HG03439 (cell line): ENCODE data around the gene DMRT1.
"Not testable (repeated sequence)": the region's sequence is repeated elsewhere in the genome, so short reads cannot be mapped to it uniquely, and the experiment has no call there.

Experiments
- ATAC-seq: cut with Tn5 transposase; IDR thresholded peaks from one replicate; pipeline ENCODE4 v1.9.1; 2021; ENCODE audit warnings: mild to moderate bottlenecking, moderate library complexity; ENCODE audit not compliant: unreplicated experiment

The DMRT1 gene

DNA sequence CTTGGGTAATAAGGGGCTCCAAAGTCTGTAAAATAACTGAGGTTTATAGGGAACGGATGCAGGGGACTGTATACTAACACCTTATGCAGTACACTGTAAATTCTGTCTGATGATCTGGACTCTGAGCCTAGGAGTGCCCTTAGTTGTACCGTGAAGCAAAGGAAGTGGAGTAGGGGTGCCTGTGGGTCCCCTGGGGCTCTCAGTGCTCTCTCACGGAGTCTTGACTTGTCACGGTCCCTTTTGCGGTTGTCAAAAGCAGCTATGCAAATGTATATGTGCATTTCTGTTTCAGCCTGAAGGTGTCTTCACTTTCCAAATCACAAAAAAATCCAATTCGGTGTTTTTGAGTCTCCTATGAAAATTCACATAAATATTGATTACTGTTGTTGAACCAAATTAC is 17.8 kb downstream of the DMRT1 start:
- peak; percentile 100 for ATAC-seq

GRCh38 chr9:860706-861105 is 19.2 kb downstream of the DMRT1 start:
- ATAC-seq: no peak

- ATAC-seq: not testable (repeated sequence)
These were observed 20.0 kb downstream of the DMRT1 start for GRCh38 chr9:861525-861924.

- ATAC-seq: no peak
These were observed 33.8 kb downstream of the DMRT1 start for GRCh38 chr9:875119-875962.

GRCh38 chr9:876425-876824 is 34.9 kb downstream of the DMRT1 start:
- ATAC-seq: no peak

- no peak for ATAC-seq
These were observed 36.7 kb downstream of the DMRT1 start for GRCh38 chr9:878239-878638.

DNA sequence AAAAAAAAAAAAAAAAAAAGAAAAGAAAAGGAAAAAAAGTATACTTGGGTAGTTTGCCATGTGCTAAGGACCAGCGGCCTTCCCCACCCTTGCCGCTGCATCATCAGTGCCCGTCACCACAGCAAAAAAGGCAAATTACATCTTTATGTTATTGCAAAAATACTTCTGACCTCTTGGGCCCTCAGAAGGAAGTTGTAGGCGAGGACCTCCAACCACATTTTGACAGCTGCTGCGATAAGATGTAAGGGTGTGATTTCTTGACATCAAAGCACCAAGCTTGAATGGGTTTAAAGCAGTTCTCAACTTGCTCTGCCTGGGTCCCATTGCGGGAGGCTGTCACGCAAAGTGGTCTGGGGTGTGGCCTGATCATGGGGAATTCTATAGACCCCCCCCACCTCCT is 39.2 kb downstream of the DMRT1 start:
- ATAC-seq: no peak

GRCh38 chr9:882416-882924 is 41.0 kb downstream of the DMRT1 start:
- no peak for ATAC-seq

- no peak for ATAC-seq
These were observed 41.5 kb downstream of the DMRT1 start for GRCh38 chr9:883011-883410.

GRCh38 chr9:886886-887285 is 45.4 kb downstream of the DMRT1 start:
- ATAC-seq: no peak

GRCh38 chr9:892123-892522 is 50.6 kb downstream of the DMRT1 start:
- ATAC-seq: no peak

GRCh38 chr9:893115-893514 is 51.6 kb downstream of the DMRT1 start:
- no peak for ATAC-seq

- peak; percentile 100 for ATAC-seq
These were observed 52.4 kb downstream of the DMRT1 start for GRCh38 chr9:893843-894420.

DNA sequence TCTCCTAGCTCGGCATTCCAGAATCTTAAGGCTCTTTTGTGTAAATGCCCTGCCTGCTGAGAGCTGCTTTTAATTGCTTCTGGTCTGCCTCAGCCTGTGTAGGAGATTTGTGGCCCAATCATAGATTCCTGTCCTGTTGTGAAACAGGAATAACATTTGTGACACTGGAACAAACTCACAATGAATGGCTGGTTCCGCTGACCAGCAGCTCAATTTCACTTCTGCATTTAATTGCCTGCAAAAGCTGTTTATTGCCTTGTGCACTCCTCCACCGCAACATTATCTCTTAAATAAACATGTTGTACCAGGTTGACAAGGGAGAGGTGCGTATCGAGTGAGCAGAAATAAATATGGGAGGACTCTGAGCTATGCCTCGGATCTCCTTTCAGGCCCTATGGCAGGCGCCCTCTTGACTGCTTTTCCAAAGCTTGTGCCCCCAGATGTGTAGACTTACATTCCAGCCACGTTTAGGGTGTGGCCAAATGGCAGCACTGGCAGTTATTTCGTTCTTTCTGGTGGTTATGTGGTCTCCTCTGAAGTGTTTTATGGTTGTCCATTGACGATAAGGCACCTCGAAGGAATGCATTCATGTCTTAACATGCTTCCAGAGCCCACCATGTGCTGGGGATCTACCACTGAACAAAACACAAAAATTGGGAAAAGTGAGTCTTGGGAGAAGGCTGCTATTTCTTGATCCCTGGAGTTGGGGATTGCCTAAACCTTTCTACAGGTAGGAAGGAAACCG is 58.1 kb downstream of the DMRT1 start:
- no peak for ATAC-seq

DNA sequence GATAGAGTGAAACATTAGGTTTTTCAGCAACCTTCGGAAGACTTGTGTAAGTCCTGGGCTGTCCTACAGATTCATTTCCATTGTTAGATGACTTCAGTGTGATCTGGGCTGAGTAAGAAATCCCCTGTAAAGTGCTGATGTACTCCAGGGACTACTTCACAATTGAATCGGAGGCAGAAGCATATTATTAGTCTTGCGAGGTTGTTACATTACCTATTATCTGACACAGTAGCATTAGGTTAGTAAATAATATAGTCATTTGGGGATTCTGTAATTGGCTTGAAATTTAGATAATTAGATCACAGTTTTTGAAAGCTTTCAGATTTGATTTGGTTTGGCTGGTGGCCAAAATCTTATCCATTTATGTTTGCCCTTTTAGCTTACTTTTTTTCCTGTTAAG is 62.4 kb downstream of the DMRT1 start:
- no peak for ATAC-seq

- ATAC-seq: no peak
These were observed 64.4 kb downstream of the DMRT1 start for GRCh38 chr9:905906-906305.

- ATAC-seq: no peak
These were observed 67.2 kb downstream of the DMRT1 start for GRCh38 chr9:908536-909205.

GRCh38 chr9:911005-911404 is 69.5 kb downstream of the DMRT1 start:
- ATAC-seq: no peak

- no peak for ATAC-seq
These were observed 71.3 kb downstream of the DMRT1 start for GRCh38 chr9:912776-913175.

GRCh38 chr9:913526-913925 is 72.0 kb downstream of the DMRT1 start:
- ATAC-seq: not testable (repeated sequence)

DNA sequence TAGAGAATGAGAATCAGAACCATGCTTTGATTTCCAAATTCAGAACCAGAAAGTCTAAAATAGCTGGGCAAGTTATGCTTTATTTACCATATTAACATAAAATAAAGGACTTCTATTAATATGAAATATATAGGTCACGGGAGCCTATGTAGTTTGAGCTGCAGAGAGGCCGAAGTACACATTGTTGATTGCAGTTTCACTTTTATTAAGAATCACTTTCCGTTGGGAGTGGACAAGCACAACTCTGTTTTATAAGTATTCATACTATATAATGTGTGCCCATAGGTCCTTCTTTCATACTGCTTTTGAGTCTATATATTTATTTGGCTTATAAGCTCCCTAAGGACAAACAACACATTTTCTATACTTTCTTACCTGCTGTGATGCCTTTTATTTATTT is 76.2 kb downstream of the DMRT1 start:
- no peak for ATAC-seq
